ENCODE results near the gene TLDC2.
"Not testable (repeated sequence)": the region's sequence is repeated elsewhere in the genome, so short reads cannot be mapped to it uniquely, and the experiment has no call there.

TLDC2 gene

GRCh38 chr20:36875702-36876472 lies at the start of gene TLDC2:
TSS of gene TLDC2 (plus strand) at chr20:36876138. CDS start at chr20:36876175, 37 bp downstream.
- no peak for DNase-seq (ENCODE audit: low read depth in 2 of 2)

- no peak for DNase-seq (ENCODE audit: low read depth in 2 of 2)
Measured at GRCh38 chr20:36826554-36827244, 49.2 kb upstream of the TLDC2 start.

GRCh38 chr20:36827541-36828279 lies 48.2 kb upstream of the TLDC2 start:
- no peak for DNase-seq (ENCODE audit: low read depth in 2 of 2)

GRCh38 chr20:36830791-36831691 lies 44.9 kb upstream of the TLDC2 start:
- no peak for DNase-seq (ENCODE audit: low read depth in 2 of 2)

- no peak for DNase-seq (ENCODE audit: low read depth in 2 of 2)
Measured at GRCh38 chr20:36832791-36833190, 43.1 kb upstream of the TLDC2 start.

- no peak for DNase-seq (ENCODE audit: low read depth in 2 of 2)
Measured at GRCh38 chr20:36833275-36834020, 42.5 kb upstream of the TLDC2 start.

GRCh38 chr20:36835025-36835424 lies 40.9 kb upstream of the TLDC2 start:
- DNase-seq (ENCODE audit: low read depth in 2 of 2) = no peak

GRCh38 chr20:36835453-36836198 lies 40.3 kb upstream of the TLDC2 start:
- DNase-seq (ENCODE audit: low read depth in 2 of 2) = peak; percentile 54 to 58

- no peak for DNase-seq (ENCODE audit: low read depth in 2 of 2)
Measured at GRCh38 chr20:36836591-36837269, 39.2 kb upstream of the TLDC2 start.

- DNase-seq (ENCODE audit: low read depth in 2 of 2) = not testable (repeated sequence)
Measured at GRCh38 chr20:36838376-36838775, 37.6 kb upstream of the TLDC2 start.

- DNase-seq (ENCODE audit: low read depth in 2 of 2) = no peak
Measured at GRCh38 chr20:36839150-36839549, 36.8 kb upstream of the TLDC2 start.

- not testable (repeated sequence) for DNase-seq (ENCODE audit: low read depth in 2 of 2)
Measured at GRCh38 chr20:36841030-36841429, 34.9 kb upstream of the TLDC2 start.

- no peak for DNase-seq (ENCODE audit: low read depth in 2 of 2)
Measured at GRCh38 chr20:36845288-36845971, 30.5 kb upstream of the TLDC2 start.

- no peak for DNase-seq (ENCODE audit: low read depth in 2 of 2)
Measured at GRCh38 chr20:36847009-36847709, 28.8 kb upstream of the TLDC2 start.

GRCh38 chr20:36847710-36848040 lies 28.3 kb upstream of the TLDC2 start:
- no peak for DNase-seq (ENCODE audit: low read depth in 2 of 2)

GRCh38 chr20:36848078-36848660 lies 27.8 kb upstream of the TLDC2 start:
- no peak for DNase-seq (ENCODE audit: low read depth in 2 of 2)

- no peak for DNase-seq (ENCODE audit: low read depth in 2 of 2)
Measured at GRCh38 chr20:36848677-36849076, 27.3 kb upstream of the TLDC2 start.
